GM18520 (cell line): ENCODE measurements around the gene SLC29A3.
"Not testable (repeated sequence)": the region's sequence is repeated elsewhere in the genome, so short reads cannot be mapped to it uniquely, and the experiment has no call there.

Experiments used
- ATAC-seq: cut with Tn5 transposase; IDR thresholded peaks from one replicate; pipeline ENCODE4 v1.9.1; 2021; ENCODE audit not compliant: unreplicated experiment

SLC29A3 gene

GRCh38 chr10:71344154-71344925 lies 25.3 kb downstream of the SLC29A3 start:
- no peak for ATAC-seq

- ATAC-seq = no peak
These were observed 26.0 kb downstream of the SLC29A3 start for GRCh38 chr10:71344993-71345480.

GRCh38 chr10:71345694-71346093 lies 26.6 kb downstream of the SLC29A3 start:
- no peak for ATAC-seq

GRCh38 chr10:71346731-71347130 lies 27.7 kb downstream of the SLC29A3 start:
- no peak for ATAC-seq

GRCh38 chr10:71347587-71348395 lies 28.7 kb downstream of the SLC29A3 start:
- no peak for ATAC-seq

GRCh38 chr10:71348850-71349249 lies 29.8 kb downstream of the SLC29A3 start:
- ATAC-seq = no peak

- ATAC-seq = no peak
These were observed 30.3 kb downstream of the SLC29A3 start for GRCh38 chr10:71349406-71349805.

GRCh38 chr10:71351087-71351486 lies 32.0 kb downstream of the SLC29A3 start:
- ATAC-seq = no peak

GRCh38 chr10:71351628-71352319 lies 32.7 kb downstream of the SLC29A3 start:
- ATAC-seq = no peak

- ATAC-seq = no peak
These were observed 34.6 kb downstream of the SLC29A3 start for GRCh38 chr10:71353639-71354038.

GRCh38 chr10:71354776-71355175 lies 35.7 kb downstream of the SLC29A3 start:
- no peak for ATAC-seq

- no peak for ATAC-seq
These were observed 36.8 kb downstream of the SLC29A3 start for GRCh38 chr10:71355886-71356285.

GRCh38 chr10:71357792-71358265 lies 38.8 kb downstream of the SLC29A3 start:
- no peak for ATAC-seq

GRCh38 chr10:71358277-71358676 lies 39.2 kb downstream of the SLC29A3 start:
- no peak for ATAC-seq

- not testable (repeated sequence) for ATAC-seq
These were observed 39.8 kb downstream of the SLC29A3 start for GRCh38 chr10:71358906-71359305.

GRCh38 chr10:71359364-71360046 lies 40.4 kb downstream of the SLC29A3 start:
- ATAC-seq = no peak

- no peak for ATAC-seq
These were observed 41.7 kb downstream of the SLC29A3 start for GRCh38 chr10:71360735-71361134.

GRCh38 chr10:71361581-71361980 lies 42.5 kb downstream of the SLC29A3 start:
- no peak for ATAC-seq

GRCh38 chr10:71362141-71362540 lies 43.1 kb downstream of the SLC29A3 start:
- ATAC-seq = no peak

GRCh38 chr10:71363936-71364335 lies 44.9 kb downstream of the SLC29A3 start:
- no peak for ATAC-seq

- ATAC-seq = no peak
These were observed 46.3 kb downstream of the SLC29A3 start for GRCh38 chr10:71365366-71365765.
